SK-N-SH treated with all-trans-retinoic acid at 6 μM for 48 hours (cell line): ENCODE results near the gene FXYD2.

Experiments used
- ATAC-seq: fragments of 200-7000 bp; cut with Tn5 transposase; 3 replicates; pipeline ENCODE4 v1.9.1; 2020; ENCODE audit warnings: mild to moderate bottlenecking, moderate library complexity
- ARNTL ChIP-seq: fragments of 450-650 bp; formaldehyde crosslinking; IDR thresholded peaks from 2 replicates; pipeline ENCODE4 v1.5.0; 2020; ENCODE audit warnings: low read depth, mild to moderate bottlenecking, moderate library complexity, borderline replicate concordance
- ESRRG ChIP-seq: fragments of 250-450 bp; sonication (Bioruptor Pico); IDR thresholded peaks from 2 replicates; pipeline ENCODE4 v1.6.1; 2021; ENCODE audit warnings: mild to moderate bottlenecking
- GLIS3 ChIP-seq: fragments of 250-450 bp; sonication (Bioruptor Pico); IDR thresholded peaks from 2 replicates; pipeline ENCODE4 v1.5.0; 2020; ENCODE audit warnings: mild to moderate bottlenecking, moderate library complexity
- ISL1 ChIP-seq: fragments of 250-450 bp; sonication (Bioruptor Pico); IDR thresholded peaks from 2 replicates; pipeline ENCODE4 v2.1.2; 2022; ENCODE audit warnings: mild to moderate bottlenecking, moderate library complexity
- PPARA ChIP-seq: fragments of 250-450 bp; sonication (Bioruptor Pico); IDR thresholded peaks from 2 replicates; pipeline ENCODE4 v1.5.0; 2020; ENCODE audit warnings: mild to moderate bottlenecking, borderline replicate concordance
- RARB ChIP-seq: fragments of 250-450 bp; sonication (Bioruptor Pico); IDR thresholded peaks from 2 replicates; pipeline ENCODE4 v1.8.0; 2021; ENCODE audit warnings: mild to moderate bottlenecking, moderate library complexity
- ZC3H10 ChIP-seq: fragments of 250-450 bp; sonication (Bioruptor Pico); IDR thresholded peaks from 2 replicates; pipeline ENCODE4 v1.5.1; 2021; ENCODE audit warnings: mild to moderate bottlenecking, moderate library complexity
- ZFP3 ChIP-seq: fragments of 250-450 bp; sonication (Bioruptor Pico); IDR thresholded peaks from 2 replicates; pipeline ENCODE4 v1.5.0; 2020; ENCODE audit warnings: mild to moderate bottlenecking, moderate library complexity
- ZFP30 ChIP-seq: fragments of 450-650 bp; formaldehyde crosslinking; IDR thresholded peaks from 2 replicates; pipeline ENCODE4 v1.5.0; 2022; ENCODE audit warnings: mild to moderate bottlenecking, moderate library complexity
- ZNF565 ChIP-seq: fragments of 450-650 bp; formaldehyde crosslinking; conservative IDR thresholded peaks from 2 replicates; pipeline ENCODE4 v1.5.0; 2020; ENCODE audit warnings: low read depth, mild to moderate bottlenecking, moderate library complexity
- ZNF70 ChIP-seq: fragments of 450-650 bp; formaldehyde crosslinking; IDR thresholded peaks from 2 replicates; pipeline ENCODE4 v1.5.0; 2020; ENCODE audit warnings: mild to moderate bottlenecking, moderate library complexity
- TF ChIP-seq, protein P1 (sequence below): fragments of 250-450 bp; sonication (Bioruptor Pico); IDR thresholded peaks from 2 replicates; pipeline ENCODE4 v1.5.0; 2020; ENCODE audit warnings: mild to moderate bottlenecking, moderate library complexity
- TF ChIP-seq, protein P2 (sequence below): fragments of 250-450 bp; sonication (Bioruptor Pico); IDR thresholded peaks from 2 replicates; pipeline ENCODE4 v1.8.0; 2020; ENCODE audit warnings: mild to moderate bottlenecking, moderate library complexity, borderline replicate concordance
- TF ChIP-seq, protein P3 (sequence below): fragments of 250-450 bp; sonication (Bioruptor Pico); IDR thresholded peaks from 2 replicates; pipeline ENCODE4 v1.5.1; 2021; ENCODE audit warnings: mild to moderate bottlenecking, moderate library complexity
- TF ChIP-seq, protein P4 (sequence below): fragments of 250-450 bp; sonication (Bioruptor Pico); IDR thresholded peaks from 2 replicates; pipeline ENCODE4 v1.8.0; 2021; ENCODE audit warnings: low read depth, mild to moderate bottlenecking, moderate library complexity, borderline replicate concordance

The FXYD2 gene

DNA sequence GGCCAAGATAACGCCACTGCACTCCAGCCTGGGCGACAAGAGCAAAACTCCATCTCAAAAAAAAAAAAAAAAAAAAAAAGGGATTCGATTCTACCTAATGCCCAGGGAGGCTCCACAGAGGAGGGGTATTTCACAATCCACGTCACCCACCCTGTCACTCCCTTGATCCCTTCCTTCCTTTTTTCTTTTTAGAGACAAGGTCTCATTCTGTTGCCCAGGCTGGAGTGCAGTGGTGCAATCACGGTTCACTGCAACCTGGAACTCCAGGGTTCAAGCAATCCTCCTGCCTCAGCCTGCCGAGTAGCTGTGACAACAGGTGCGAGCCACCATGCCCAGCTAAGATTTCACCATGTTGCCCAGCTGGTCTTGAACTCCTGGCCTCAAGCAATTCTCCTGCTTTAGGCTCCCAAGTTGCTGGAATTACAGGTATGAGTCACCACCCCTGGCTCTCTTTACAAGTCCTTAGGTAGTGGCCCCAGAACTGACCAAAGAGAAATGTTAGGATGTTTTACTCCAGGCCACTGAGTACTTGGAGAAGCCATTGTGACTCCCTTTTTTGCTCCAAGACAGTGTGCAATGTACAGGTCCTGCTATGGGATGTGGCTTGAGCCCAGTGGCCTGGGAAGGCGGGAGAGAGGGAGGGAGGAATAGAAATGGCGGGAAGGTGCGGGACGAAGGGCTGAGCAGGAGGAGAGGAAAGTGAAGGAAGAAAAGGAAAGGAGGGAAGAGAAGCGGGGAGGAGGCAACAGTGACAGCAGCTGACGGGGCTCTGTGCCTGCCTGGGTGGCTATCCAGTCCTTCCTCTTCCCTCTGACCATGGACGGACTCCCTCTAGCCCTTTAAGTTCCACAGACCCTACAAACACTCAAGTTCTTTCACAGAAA, 11.8 kb upstream of the FXYD2 start:
- no peak for ATAC-seq

DNA sequence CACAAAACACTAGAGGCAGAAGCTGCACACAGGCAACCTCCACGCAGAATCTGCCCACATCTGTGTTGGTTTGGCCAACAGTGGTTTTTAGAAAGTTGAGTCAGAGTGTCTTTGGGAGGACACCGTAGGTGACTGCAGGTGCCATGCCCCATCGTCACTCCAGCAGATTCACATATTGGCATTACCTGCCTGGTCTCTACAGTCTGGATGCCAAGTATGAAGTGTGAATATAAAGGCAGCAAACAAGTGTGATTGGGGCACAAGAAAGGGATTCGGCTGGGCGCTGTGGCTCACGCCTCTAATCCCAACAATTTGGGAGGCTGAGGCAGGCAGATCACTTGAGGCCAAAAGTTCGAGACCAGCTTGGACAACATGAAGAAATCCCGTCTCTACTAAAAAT, 11.0 kb upstream of the FXYD2 start:
- TF ChIP-seq, protein P1, sequence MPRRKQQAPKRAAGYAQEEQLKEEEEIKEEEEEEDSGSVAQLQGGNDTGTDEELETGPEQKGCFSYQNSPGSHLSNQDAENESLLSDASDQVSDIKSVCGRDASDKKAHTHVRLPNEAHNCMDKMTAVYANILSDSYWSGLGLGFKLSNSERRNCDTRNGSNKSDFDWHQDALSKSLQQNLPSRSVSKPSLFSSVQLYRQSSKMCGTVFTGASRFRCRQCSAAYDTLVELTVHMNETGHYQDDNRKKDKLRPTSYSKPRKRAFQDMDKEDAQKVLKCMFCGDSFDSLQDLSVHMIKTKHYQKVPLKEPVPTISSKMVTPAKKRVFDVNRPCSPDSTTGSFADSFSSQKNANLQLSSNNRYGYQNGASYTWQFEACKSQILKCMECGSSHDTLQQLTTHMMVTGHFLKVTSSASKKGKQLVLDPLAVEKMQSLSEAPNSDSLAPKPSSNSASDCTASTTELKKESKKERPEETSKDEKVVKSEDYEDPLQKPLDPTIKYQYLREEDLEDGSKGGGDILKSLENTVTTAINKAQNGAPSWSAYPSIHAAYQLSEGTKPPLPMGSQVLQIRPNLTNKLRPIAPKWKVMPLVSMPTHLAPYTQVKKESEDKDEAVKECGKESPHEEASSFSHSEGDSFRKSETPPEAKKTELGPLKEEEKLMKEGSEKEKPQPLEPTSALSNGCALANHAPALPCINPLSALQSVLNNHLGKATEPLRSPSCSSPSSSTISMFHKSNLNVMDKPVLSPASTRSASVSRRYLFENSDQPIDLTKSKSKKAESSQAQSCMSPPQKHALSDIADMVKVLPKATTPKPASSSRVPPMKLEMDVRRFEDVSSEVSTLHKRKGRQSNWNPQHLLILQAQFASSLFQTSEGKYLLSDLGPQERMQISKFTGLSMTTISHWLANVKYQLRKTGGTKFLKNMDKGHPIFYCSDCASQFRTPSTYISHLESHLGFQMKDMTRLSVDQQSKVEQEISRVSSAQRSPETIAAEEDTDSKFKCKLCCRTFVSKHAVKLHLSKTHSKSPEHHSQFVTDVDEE (CRISPR knock-in tag) = no peak
- no peak for TF ChIP-seq ISL1 (CRISPR knock-in tag)
- TF ChIP-seq, all 23 proteins: peak for 0
- no peak for ATAC-seq

More for the DNA sequence above, 11.8 kb upstream of the FXYD2 start:
- no peak for TF ChIP-seq ZFP3 (CRISPR knock-in tag)
- TF ChIP-seq, protein P2, sequence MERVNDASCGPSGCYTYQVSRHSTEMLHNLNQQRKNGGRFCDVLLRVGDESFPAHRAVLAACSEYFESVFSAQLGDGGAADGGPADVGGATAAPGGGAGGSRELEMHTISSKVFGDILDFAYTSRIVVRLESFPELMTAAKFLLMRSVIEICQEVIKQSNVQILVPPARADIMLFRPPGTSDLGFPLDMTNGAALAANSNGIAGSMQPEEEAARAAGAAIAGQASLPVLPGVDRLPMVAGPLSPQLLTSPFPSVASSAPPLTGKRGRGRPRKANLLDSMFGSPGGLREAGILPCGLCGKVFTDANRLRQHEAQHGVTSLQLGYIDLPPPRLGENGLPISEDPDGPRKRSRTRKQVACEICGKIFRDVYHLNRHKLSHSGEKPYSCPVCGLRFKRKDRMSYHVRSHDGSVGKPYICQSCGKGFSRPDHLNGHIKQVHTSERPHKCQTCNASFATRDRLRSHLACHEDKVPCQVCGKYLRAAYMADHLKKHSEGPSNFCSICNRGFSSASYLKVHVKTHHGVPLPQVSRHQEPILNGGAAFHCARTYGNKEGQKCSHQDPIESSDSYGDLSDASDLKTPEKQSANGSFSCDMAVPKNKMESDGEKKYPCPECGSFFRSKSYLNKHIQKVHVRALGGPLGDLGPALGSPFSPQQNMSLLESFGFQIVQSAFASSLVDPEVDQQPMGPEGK (CRISPR knock-in tag) = no peak
- TF ChIP-seq, protein P3, sequence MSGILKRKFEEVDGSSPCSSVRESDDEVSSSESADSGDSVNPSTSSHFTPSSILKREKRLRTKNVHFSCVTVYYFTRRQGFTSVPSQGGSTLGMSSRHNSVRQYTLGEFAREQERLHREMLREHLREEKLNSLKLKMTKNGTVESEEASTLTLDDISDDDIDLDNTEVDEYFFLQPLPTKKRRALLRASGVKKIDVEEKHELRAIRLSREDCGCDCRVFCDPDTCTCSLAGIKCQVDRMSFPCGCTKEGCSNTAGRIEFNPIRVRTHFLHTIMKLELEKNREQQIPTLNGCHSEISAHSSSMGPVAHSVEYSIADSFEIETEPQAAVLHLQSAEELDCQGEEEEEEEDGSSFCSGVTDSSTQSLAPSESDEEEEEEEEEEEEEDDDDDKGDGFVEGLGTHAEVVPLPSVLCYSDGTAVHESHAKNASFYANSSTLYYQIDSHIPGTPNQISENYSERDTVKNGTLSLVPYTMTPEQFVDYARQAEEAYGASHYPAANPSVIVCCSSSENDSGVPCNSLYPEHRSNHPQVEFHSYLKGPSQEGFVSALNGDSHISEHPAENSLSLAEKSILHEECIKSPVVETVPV (CRISPR knock-in tag) = no peak
- TF ChIP-seq PPARA = no peak
- TF ChIP-seq ZC3H10 (CRISPR knock-in tag) = no peak
- TF ChIP-seq, all 23 proteins: peak for 0

DNA sequence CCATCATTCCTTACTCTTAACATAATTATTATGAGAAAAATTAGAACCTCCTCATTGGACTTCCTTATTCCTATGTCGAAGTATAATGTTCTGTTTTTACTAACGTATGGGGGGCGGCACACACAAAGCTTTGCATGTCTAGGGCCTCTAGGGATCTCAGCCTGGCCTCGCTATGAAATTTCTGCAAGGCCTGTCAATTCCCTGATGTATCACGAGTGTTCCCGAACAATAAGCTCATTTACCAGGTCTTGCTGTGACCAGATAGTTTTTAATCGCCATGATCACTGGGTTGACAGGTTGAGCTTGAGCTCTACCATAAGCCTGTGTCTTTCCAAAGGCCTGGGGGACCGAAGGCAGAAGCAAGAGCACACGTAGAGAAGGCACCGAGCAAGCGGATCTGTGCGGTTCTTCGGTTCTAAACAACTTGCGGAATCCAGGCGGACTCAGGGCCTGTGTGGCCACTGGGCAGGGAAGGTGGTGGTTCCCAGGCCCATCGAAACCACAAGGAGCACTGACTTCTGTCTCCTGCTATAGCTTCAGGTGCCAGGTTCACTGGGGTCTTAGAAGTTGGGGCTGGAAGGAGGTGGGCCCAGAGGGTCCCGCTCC, 10.4 kb upstream of the FXYD2 start:
- no peak for ATAC-seq
- no peak for TF ChIP-seq RARB (CRISPR knock-in tag)
- TF ChIP-seq ZFP3 (CRISPR knock-in tag) = no peak
- no peak for TF ChIP-seq ARNTL
- no peak for TF ChIP-seq ZNF70
- TF ChIP-seq GLIS3 (CRISPR knock-in tag) = no peak
- TF ChIP-seq, protein P2 (CRISPR knock-in tag) = no peak
- TF ChIP-seq ZFP30 (CRISPR knock-in tag) = no peak
- no peak for TF ChIP-seq ESRRG (CRISPR knock-in tag)
- no peak for TF ChIP-seq PPARA

DNA sequence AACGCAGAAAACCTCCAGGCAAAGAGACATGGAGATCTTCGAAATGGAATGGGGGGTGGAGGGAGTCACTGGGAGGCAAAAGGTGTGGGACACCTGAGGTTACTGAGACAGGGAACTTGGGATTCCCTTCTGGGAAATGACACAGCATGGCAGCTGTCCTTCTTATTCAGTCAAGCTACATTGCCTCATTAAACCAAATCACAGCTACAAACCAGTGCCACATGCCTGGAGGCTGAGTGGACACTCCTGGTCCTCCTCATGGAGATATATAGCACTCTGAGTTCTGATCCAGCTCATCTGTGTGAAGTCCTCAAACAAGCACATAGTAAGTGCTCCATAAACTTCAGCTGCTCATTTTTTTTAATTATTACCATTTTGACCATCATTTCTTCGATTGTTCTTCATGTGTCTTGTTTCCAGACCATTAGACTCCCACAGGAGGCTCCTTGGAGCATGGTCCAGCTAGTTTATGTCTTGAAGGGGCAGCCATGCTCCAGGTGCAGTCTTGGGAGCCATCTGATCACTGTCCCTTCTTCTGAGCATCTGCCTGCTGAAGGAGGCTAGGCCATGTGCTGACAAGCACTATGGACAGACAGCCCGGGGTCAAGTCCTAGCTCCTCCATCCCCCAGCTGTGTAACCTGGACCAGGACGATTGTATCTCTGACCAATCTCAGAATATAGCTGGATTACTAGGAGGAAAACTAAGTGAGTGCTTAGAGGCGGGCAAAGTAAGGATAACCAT, 9.7 kb upstream of the FXYD2 start:
- no peak for ATAC-seq
- TF ChIP-seq, protein P3 (CRISPR knock-in tag) = no peak
- TF ChIP-seq ISL1 (CRISPR knock-in tag) = no peak
- TF ChIP-seq, protein P1 (CRISPR knock-in tag) = no peak
- TF ChIP-seq, protein P2 (CRISPR knock-in tag) = no peak
- TF ChIP-seq ZNF70 = no peak
- TF ChIP-seq ZNF565 (CRISPR knock-in tag) = no peak
- TF ChIP-seq, protein P4, sequence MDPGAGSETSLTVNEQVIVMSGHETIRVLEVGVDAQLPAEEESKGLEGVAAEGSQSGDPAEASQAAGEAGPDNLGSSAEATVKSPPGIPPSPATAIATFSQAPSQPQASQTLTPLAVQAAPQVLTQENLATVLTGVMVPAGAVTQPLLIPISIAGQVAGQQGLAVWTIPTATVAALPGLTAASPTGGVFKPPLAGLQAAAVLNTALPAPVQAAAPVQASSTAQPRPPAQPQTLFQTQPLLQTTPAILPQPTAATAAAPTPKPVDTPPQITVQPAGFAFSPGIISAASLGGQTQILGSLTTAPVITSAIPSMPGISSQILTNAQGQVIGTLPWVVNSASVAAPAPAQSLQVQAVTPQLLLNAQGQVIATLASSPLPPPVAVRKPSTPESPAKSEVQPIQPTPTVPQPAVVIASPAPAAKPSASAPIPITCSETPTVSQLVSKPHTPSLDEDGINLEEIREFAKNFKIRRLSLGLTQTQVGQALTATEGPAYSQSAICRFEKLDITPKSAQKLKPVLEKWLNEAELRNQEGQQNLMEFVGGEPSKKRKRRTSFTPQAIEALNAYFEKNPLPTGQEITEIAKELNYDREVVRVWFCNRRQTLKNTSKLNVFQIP = no peak
- no peak for TF ChIP-seq RARB (CRISPR knock-in tag)
